SK-N-SH treated with all-trans-retinoic acid at 6 μM for 48 hours (cell line): ENCODE measurements around the gene PTPRF.

Source experiments
- CSRNP3 ChIP-seq: fragments of 250-450 bp; sonication (Bioruptor Pico); IDR thresholded peaks from 2 replicates; pipeline ENCODE4 v1.5.1; 2021; ENCODE audit warnings: mild to moderate bottlenecking, moderate library complexity
- PATZ1 ChIP-seq: fragments of 250-450 bp; sonication (Bioruptor Pico); IDR thresholded peaks from 2 replicates; pipeline ENCODE4 v1.8.0; 2020; ENCODE audit warnings: mild to moderate bottlenecking, moderate library complexity, borderline replicate concordance
- RARB ChIP-seq: fragments of 250-450 bp; sonication (Bioruptor Pico); IDR thresholded peaks from 2 replicates; pipeline ENCODE4 v1.8.0; 2021; ENCODE audit warnings: mild to moderate bottlenecking, moderate library complexity
- TOX ChIP-seq: fragments of 250-450 bp; sonication (Bioruptor Pico); IDR thresholded peaks from 2 replicates; pipeline ENCODE4 v1.8.0; 2021; ENCODE audit warnings: mild to moderate bottlenecking, moderate library complexity, borderline replicate concordance
- TSHZ2 ChIP-seq: fragments of 250-450 bp; sonication (Bioruptor Pico); IDR thresholded peaks from 2 replicates; pipeline ENCODE4 v1.5.0; 2020; ENCODE audit warnings: mild to moderate bottlenecking, moderate library complexity
- ZFP3 ChIP-seq: fragments of 250-450 bp; sonication (Bioruptor Pico); IDR thresholded peaks from 2 replicates; pipeline ENCODE4 v1.5.0; 2020; ENCODE audit warnings: mild to moderate bottlenecking, moderate library complexity
- ZFP30 ChIP-seq: fragments of 450-650 bp; formaldehyde crosslinking; IDR thresholded peaks from 2 replicates; pipeline ENCODE4 v1.5.0; 2022; ENCODE audit warnings: mild to moderate bottlenecking, moderate library complexity
- ZNF8 ChIP-seq: fragments of 450-650 bp; formaldehyde crosslinking; IDR thresholded peaks from 2 replicates; pipeline ENCODE4 v1.5.0; 2020; ENCODE audit warnings: mild to moderate bottlenecking, moderate library complexity

GRCh38 chr1:43510621-43511020, 20.1 kb upstream of the PTPRF start:
- no peak for TF ChIP-seq PATZ1 (CRISPR knock-in tag)
- TF ChIP-seq ZFP3 (CRISPR knock-in tag) = no peak
- TF ChIP-seq CSRNP3 = no peak
- no peak for TF ChIP-seq TSHZ2 (CRISPR knock-in tag)
- no peak for TF ChIP-seq RARB (CRISPR knock-in tag)
- no peak for TF ChIP-seq ZNF8 (CRISPR knock-in tag)
- no peak for TF ChIP-seq ZFP30 (CRISPR knock-in tag)
- no peak for TF ChIP-seq TOX (CRISPR knock-in tag)
